B cell (primary cell): Measurements from ENCODE around the gene RAD9B. TPM values are rescaled to one million over a fixed set of nuclear protein-coding genes. Genes with fewer than 3 reads are reported as not detected.

Source experiments
- ATAC-seq: fragments of 200-7000 bp; cut with Tn5 transposase; one replicate; pipeline ENCODE4 v1.10.0; 2021; ENCODE audit warnings: low read depth, mild to moderate bottlenecking, moderate number of reproducible peaks, moderate library complexity
- CTCF ChIA-PET: fragments of 350-600 bp; sonication (Branson Sonifier 250); formaldehyde crosslinking; loops from one replicate; lab custom pipeline; 2021; ENCODE audit warnings: antibody characterized with exemption, inconsistent platforms; lab: Charles Lee
- POLR2A ChIA-PET: fragments of 350-600 bp; sonication (Branson Sonifier 250); formaldehyde crosslinking; loops from one replicate; lab custom pipeline; 2021; ENCODE audit warnings: antibody characterized with exemption; lab: Charles Lee
- DNase-seq: peaks from one replicate; pipeline ENCODE4 v3.0.0; 2013
- H2AFZ ChIP-seq: 2 replicates; pipeline ENCODE4 v1.6.1; 2012; ENCODE audit warnings: mild to moderate bottlenecking, low read depth, low read length; ENCODE audit not compliant: insufficient read depth, poor library complexity, severe bottlenecking
- H3K27ac ChIP-seq, 2 donors: 1 replicate in 1 of 2; 2 replicates in 1 of 2; pipeline ENCODE4 v1.5.1; 2012 to 2013; ENCODE audit warnings: low read length in 2 of 2, mild to moderate bottlenecking in 2 of 2, moderate library complexity in 1 of 2
- H3K27me3 ChIP-seq, 4 experiments: fragments of 200-600 bp in 1 of 4; sonication (generic) in 1 of 4; replicated peaks in 1 of 4; 1 replicate in 2 of 4; 2 replicates in 2 of 4; pipeline versions ENCODE4 v1.6.1 to v1.7.0; 2013 to 2016; ENCODE audit warnings: low read length in 3 of 4, mild to moderate bottlenecking in 2 of 4, mixed read lengths in 1 of 4, moderate library complexity in 1 of 4; ENCODE audit not compliant: insufficient read depth in 4 of 4, control insufficient read depth in 3 of 4; ENCODE audit errors: control extremely low read depth in 1 of 4
- H3K36me3 ChIP-seq, 2 experiments: replicated peaks in 1 of 2; 1 replicate in 1 of 2; 2 replicates in 1 of 2; pipeline versions ENCODE4 v1.6.1 to v1.7.1; 2013; ENCODE audit warnings: low read length in 1 of 2; ENCODE audit not compliant: insufficient read depth in 2 of 2, control insufficient read depth in 1 of 2; ENCODE audit errors: control extremely low read depth in 1 of 2, extremely low read depth in 1 of 2
- H3K4me1 ChIP-seq, 2 donors: fragments of 200-600 bp in 1 of 2; sonication (generic) in 1 of 2; 1 replicate in 1 of 2; 2 replicates in 1 of 2; pipeline versions ENCODE4 v1.5.1 to v1.6.1; 2013 to 2017; ENCODE audit warnings: low read length in 2 of 2; ENCODE audit not compliant: control insufficient read depth in 2 of 2, insufficient read depth in 2 of 2
- H3K4me2 ChIP-seq: replicated peaks from 2 replicates; pipeline ENCODE3; 2012; ENCODE audit warnings: mild to moderate bottlenecking, low read depth, low read length; ENCODE audit not compliant: poor library complexity, severe bottlenecking
- H3K4me3 ChIP-seq, 5 experiments: fragments of 200-600 bp in 1 of 5; sonication (generic) in 1 of 5; 1 replicate in 3 of 5; 2 replicates in 2 of 5; pipeline versions ENCODE4 v1.5.1 to v1.7.0; 2011 to 2016; ENCODE audit warnings: low read length in 4 of 5, mild to moderate bottlenecking in 4 of 5, low read depth in 2 of 5, control low read depth in 1 of 5, moderate library complexity in 1 of 5; ENCODE audit not compliant: insufficient read depth in 1 of 5; ENCODE audit errors: control extremely low read depth in 1 of 5, extremely low read depth in 1 of 5
- H3K79me2 ChIP-seq: fragments of 200-600 bp; sonication (generic); one replicate; pipeline ENCODE4 v1.6.0; 2016; ENCODE audit warnings: low read length; ENCODE audit not compliant: control insufficient read depth, insufficient read depth
- H3K9ac ChIP-seq: fragments of 200-600 bp; sonication (generic); 2 replicates; pipeline ENCODE4 v1.6.1; 2017; ENCODE audit warnings: mild to moderate bottlenecking, low read length, moderate library complexity
- H3K9me3 ChIP-seq, 3 donors: one replicate each; pipeline versions ENCODE4 v1.6.1 to v1.7.1; 2013; ENCODE audit warnings: low read length in 2 of 3; ENCODE audit not compliant: control insufficient read depth in 2 of 3, insufficient read depth in 1 of 3; ENCODE audit errors: control extremely low read depth in 1 of 3
- H4K20me1 ChIP-seq: 2 replicates; pipeline ENCODE4 v1.6.0; 2012; ENCODE audit warnings: mild to moderate bottlenecking, low read length; ENCODE audit not compliant: insufficient read depth, control insufficient read depth, poor library complexity, severe bottlenecking
- H3K27ac Mint-ChIP-seq: one replicate; pipeline ENCODE4 v1.8.0; 2021; ENCODE audit warnings: mixed read lengths
- H3K27me3 Mint-ChIP-seq: one replicate; pipeline ENCODE4 v1.8.0; 2021; ENCODE audit warnings: mixed read lengths
- H3K4me1 Mint-ChIP-seq: one replicate; pipeline ENCODE4 v1.8.0; 2021; ENCODE audit warnings: mixed read lengths
- H3K4me3 Mint-ChIP-seq: one replicate; pipeline ENCODE4 v1.8.0; 2021; ENCODE audit warnings: mixed read lengths
- H3K9me3 Mint-ChIP-seq: one replicate; pipeline ENCODE4 v1.8.0; 2022; ENCODE audit warnings: mixed read lengths; ENCODE audit not compliant: insufficient read depth
- EZH2 ChIP-seq: IDR thresholded peaks from 2 replicates; pipeline ENCODE4 v1.6.1; 2012; ENCODE audit warnings: borderline replicate concordance, low read depth, mild to moderate bottlenecking, moderate library complexity, low read length; ENCODE audit not compliant: insufficient read depth, poor library complexity, severe bottlenecking
- WGBS: methylation state at CpG from one replicate; pipeline ENCODE4 v1.1.5; 2013; ENCODE audit warnings: missing lambda C conversion rate; ENCODE audit not compliant: insufficient coverage; 5-methylcytosine and 5-hydroxymethylcytosine counted together
- intact Hi-C: fragments of 100-400 bp; cut with micrococcal nuclease; formaldehyde crosslinking; loops from one replicate; pipeline ENCODE4 v1.10.0; 2022
- polyA plus RNA-seq: library from polyadenylated mRNA; depleted of rRNA; stranded (reverse); fragments of >200 nt; gene quantifications from 2 replicates; pipeline ENCODE4 v1.2.3, GENCODE V29; 2012
- total RNA-seq, 2 donors: library from RNA; stranded (reverse); fragments of 120-200 nt in 1 of 2; gene quantifications; 1 replicate in 1 of 2; 2 replicates in 1 of 2; pipeline versions ENCODE4 v1.2.3 to v1.2.4, GENCODE V29; 2013 to 2022
- TF ChIP-seq, protein P1 (sequence below): fragments of 200-600 bp; IDR thresholded peaks from one replicate; pipeline ENCODE4 v1.8.0; 2022; ENCODE audit warnings: antibody characterized with exemption, mild to moderate bottlenecking

Gene RAD9B
- total and polyA plus RNA-seq, 2 donors (not counting 1 experiment from before 2014, with no cell fraction given) = 0.75 to 1.5 TPM

DNA sequence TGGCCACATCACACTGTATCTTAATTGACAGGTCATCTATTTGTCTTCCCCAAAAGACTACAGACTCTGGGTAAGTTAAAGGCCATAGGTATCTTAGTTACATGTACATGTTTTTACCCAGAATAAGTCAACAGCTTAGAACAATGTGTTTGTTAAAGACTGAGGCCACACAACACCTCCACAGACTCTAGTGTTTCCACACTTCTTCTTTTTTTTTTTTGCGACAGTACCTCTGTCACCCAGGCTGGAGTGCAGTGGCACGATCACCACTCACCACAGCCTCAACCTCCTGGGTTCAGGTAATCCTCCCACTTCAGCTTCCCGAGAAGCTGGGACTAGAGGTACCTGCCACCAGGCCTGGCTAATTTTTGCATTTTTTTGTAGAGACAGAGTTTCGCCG is 35.3 kb upstream of the RAD9B start:
- H3K9me3 Mint-ChIP-seq = no peaks in the 10 kb centered on the region
- Histone ChIP-seq H4K20me1 (peaks cover 5% of the 10 kb centered on the region), H3K27me3 (no peaks in the 10 kb centered on the region), H3K79me2 (peaks cover 86% of the 10 kb centered on the region), H3K27ac (peak overlapping the region in 1 of 2 donors; percentile 11), H3K4me3 (no peak overlapping the region), H3K36me3 (peaks cover 1 to 18% of the 10 kb centered on the region in 2 experiments), H3K4me2 (peak overlapping the region; percentile 100), H2AFZ (no peak overlapping the region), H3K9me3 (no peaks in the 10 kb centered on the region), H3K9ac (no peak overlapping the region), H3K4me1 (peaks cover 22 to 24% of the 10 kb centered on the region in 2 donors)
- ChIA-PET POLR2A (interaction anchor here (0.9 kb wide), 1 partner anchor 17 kb away, joined by 4 read pairs; the partner anchor contains the start of gene ARPC3), CTCF (interaction anchor here (6.2 to 8.4 kb wide), 2 partner anchors 13 to 135 kb away, joined by 80 to 174 read pairs; partner anchors contain the start of gene ARPC3)
- ATAC-seq (no peak), DNase-seq (no peak)
- WGBS = 78% methylated on average over 4 of the region's 5 CpGs
- H3K27ac Mint-ChIP-seq = peak overlapping the region; percentile 53
- H3K27me3 Mint-ChIP-seq = no peaks in the 10 kb centered on the region
- no peak for TF ChIP-seq EZH2
- TF ChIP-seq, protein P1, sequence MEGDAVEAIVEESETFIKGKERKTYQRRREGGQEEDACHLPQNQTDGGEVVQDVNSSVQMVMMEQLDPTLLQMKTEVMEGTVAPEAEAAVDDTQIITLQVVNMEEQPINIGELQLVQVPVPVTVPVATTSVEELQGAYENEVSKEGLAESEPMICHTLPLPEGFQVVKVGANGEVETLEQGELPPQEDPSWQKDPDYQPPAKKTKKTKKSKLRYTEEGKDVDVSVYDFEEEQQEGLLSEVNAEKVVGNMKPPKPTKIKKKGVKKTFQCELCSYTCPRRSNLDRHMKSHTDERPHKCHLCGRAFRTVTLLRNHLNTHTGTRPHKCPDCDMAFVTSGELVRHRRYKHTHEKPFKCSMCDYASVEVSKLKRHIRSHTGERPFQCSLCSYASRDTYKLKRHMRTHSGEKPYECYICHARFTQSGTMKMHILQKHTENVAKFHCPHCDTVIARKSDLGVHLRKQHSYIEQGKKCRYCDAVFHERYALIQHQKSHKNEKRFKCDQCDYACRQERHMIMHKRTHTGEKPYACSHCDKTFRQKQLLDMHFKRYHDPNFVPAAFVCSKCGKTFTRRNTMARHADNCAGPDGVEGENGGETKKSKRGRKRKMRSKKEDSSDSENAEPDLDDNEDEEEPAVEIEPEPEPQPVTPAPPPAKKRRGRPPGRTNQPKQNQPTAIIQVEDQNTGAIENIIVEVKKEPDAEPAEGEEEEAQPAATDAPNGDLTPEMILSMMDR = no peak
- intact Hi-C loops = no loop called here
- H3K4me1 Mint-ChIP-seq = peaks cover 42% of the 10 kb centered on the region
- peak overlapping the region; percentile 44 for H3K4me3 Mint-ChIP-seq

DNA sequence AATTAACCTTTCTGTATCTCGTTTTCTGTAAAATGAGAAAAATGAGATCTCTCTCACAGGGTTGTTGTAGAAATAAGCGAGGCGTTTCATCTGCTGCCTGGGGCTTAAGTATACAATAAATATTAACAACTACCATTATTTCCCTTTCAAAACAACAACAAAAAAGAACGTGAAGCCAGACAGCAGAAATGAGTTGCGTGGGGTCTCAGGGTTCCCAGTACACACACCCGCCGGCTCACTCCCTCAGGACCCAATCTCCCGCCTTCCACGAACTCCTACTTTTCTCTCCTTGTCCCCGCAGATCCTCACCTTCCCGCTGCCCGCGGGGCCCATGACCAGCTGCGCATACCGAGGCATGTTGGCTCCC is 34.3 kb upstream of the RAD9B start:
- ATAC-seq (no peak), DNase-seq (no peak)
- ChIA-PET CTCF (interaction anchor here (0.8 to 8.4 kb wide), 20 partner anchors 9 to 444 kb away, joined by 3 to 174 read pairs (median 8); partner anchors contain the start of genes ARPC3, RAD9B, TCTN1 and VPS29), POLR2A (interaction anchor here (0.6 to 2.7 kb wide), 11 partner anchors 11 to 134 kb away, joined by 3 to 45 read pairs (median 6); partner anchors contain the start of genes ARPC3, RAD9B and VPS29)
- Histone ChIP-seq H3K79me2 (peaks cover 87% of the 10 kb centered on the region), H3K36me3 (peaks cover 0 to 18% of the 10 kb centered on the region in 2 experiments), H3K27me3 (no peaks in the 10 kb centered on the region), H3K9ac (peak overlapping the region; percentile 97), H3K27ac (peak overlapping the region; percentile 13 to 79), H3K4me2 (peak overlapping the region; percentile 100), H2AFZ (peak overlapping the region; percentile 100), H3K4me1 (peaks cover 22 to 24% of the 10 kb centered on the region in 2 donors), H3K4me3 (peak overlapping the region; percentile 72 to 100 (median 95)), H3K9me3 (no peaks in the 10 kb centered on the region), H4K20me1 (peaks cover 5% of the 10 kb centered on the region)
- 0% methylated on average over 12 of the region's 15 CpGs for WGBS
- peak overlapping the region; percentile 100 for H3K4me3 Mint-ChIP-seq
- intact Hi-C loops = loop anchor here (1.0 kb wide), 7 partner anchors 11 to 420 kb away; partner anchors contain the start of genes ARPC3, RAD9B and VPS29
- H3K27me3 Mint-ChIP-seq = no peaks in the 10 kb centered on the region
- TF ChIP-seq, protein P1 = no peak
- TF ChIP-seq EZH2 = no peak
- H3K4me1 Mint-ChIP-seq = peaks cover 42% of the 10 kb centered on the region
- H3K9me3 Mint-ChIP-seq = no peaks in the 10 kb centered on the region
- peak overlapping the region; percentile 98 for H3K27ac Mint-ChIP-seq
